AG04450 (cell line): ENCODE measurements around the gene SCP2. TPM values are rescaled to one million over a fixed set of nuclear protein-coding genes. Genes with fewer than 3 reads are reported as not detected.

Experiments
- CTCF ChIA-PET: fragments of 300-600, 350-600 bp; formaldehyde crosslinking; extraction: SDS; loops from one replicate; lab custom pipeline; 2022; ENCODE audit warnings: antibody characterized with exemption, inconsistent platforms; lab: Charles Lee
- POLR2A ChIA-PET: fragments of 350-600 bp; formaldehyde crosslinking; extraction: SDS; loops from one replicate; lab custom pipeline; 2021; ENCODE audit warnings: antibody characterized with exemption, inconsistent platforms; lab: Yijun Ruan, JAX
- DNase-seq: peaks from one replicate; pipeline ENCODE4 v3.0.0-alpha.2; 2011; ENCODE audit warnings: low read depth, low spot score
- H3K27ac ChIP-seq: one replicate; pipeline ENCODE4 v1.5.1; 2012; ENCODE audit warnings: low read depth, low read length, control low read depth
- H3K27me3 ChIP-seq: one replicate; pipeline ENCODE4 v1.6.0; 2012; ENCODE audit warnings: low read length; ENCODE audit not compliant: control insufficient read depth, insufficient read depth
- H3K4me3 ChIP-seq: 2 replicates; pipeline ENCODE4 v1.5.1; 2011; ENCODE audit warnings: mild to moderate bottlenecking, low read depth, low read length, control low read depth
- H3K9me3 ChIP-seq: 2 replicates; pipeline ENCODE4 v1.5.1; 2012; ENCODE audit warnings: low read length; ENCODE audit not compliant: control insufficient read depth, insufficient read depth
- CTCF ChIP-seq: IDR thresholded peaks from 2 replicates; pipeline ENCODE4 v1.5.1; 2011; ENCODE audit warnings: low read depth, low read length, control low read depth, inconsistent platforms
- polyA plus RNA-seq: library from polyadenylated mRNA; depleted of rRNA; stranded (reverse); fragments of >200 nt; gene quantifications from 2 replicates; pipeline ENCODE4 v1.2.3, GENCODE V29; 2011

The SCP2 gene
- polyA plus RNA-seq, 1 experiment, result 278 TPM

GRCh38 chr1:53087332-53088285 lies 160.5 kb downstream of the SCP2 start:
- Histone ChIP-seq H3K9me3 (no peaks in the 10 kb centered on the region; the same call in 1 of the 2 replicates), H3K27me3 (no peaks in the 10 kb centered on the region), H3K27ac (no peak overlapping the region), H3K4me3 (no peak overlapping the region)
- CTCF ChIA-PET, result no interaction called here
- POLR2A ChIA-PET, result interaction anchor here (0.8 kb wide), 1 partner anchor 44 kb away, joined by 3 read pairs; no protein-coding TSS in a partner anchor
- no peak for TF ChIP-seq CTCF
- no peak for DNase-seq

GRCh38 chr1:53088616-53089300 lies 161.7 kb downstream of the SCP2 start:
- CTCF ChIA-PET, result no interaction called here
- no peaks in the 10 kb centered on the region for H3K27me3 ChIP-seq
- POLR2A ChIA-PET, result interaction anchor here (1.0 kb wide), 1 partner anchor 57 kb away, joined by 3 read pairs; no protein-coding TSS in a partner anchor
- H3K27ac ChIP-seq, result no peak overlapping the region
- H3K9me3 ChIP-seq, result no peaks in the 10 kb centered on the region; the same call in 1 of the 2 replicates
- H3K4me3 ChIP-seq, result no peak overlapping the region
- no peak for TF ChIP-seq CTCF
- DNase-seq, result no peak

GRCh38 chr1:53089478-53090226 lies 162.6 kb downstream of the SCP2 start:
- no peak for DNase-seq
- Histone ChIP-seq H3K9me3 (no peaks in the 10 kb centered on the region; the same call in 1 of the 2 replicates), H3K4me3 (no peak overlapping the region), H3K27ac (no peak overlapping the region), H3K27me3 (no peaks in the 10 kb centered on the region)
- no peak for TF ChIP-seq CTCF
- CTCF ChIA-PET, result no interaction called here
- POLR2A ChIA-PET, result interaction anchor here (1.0 kb wide), 1 partner anchor 57 kb away, joined by 3 read pairs; no protein-coding TSS in a partner anchor

GRCh38 chr1:53090227-53091147 lies 163.4 kb downstream of the SCP2 start:
- TF ChIP-seq CTCF, result no peak
- H3K4me3 ChIP-seq, result no peak overlapping the region
- no peak for DNase-seq
- H3K27me3 ChIP-seq, result no peaks in the 10 kb centered on the region
- H3K9me3 ChIP-seq, result peaks cover under 1% of the 10 kb centered on the region
- H3K27ac ChIP-seq, result no peak overlapping the region
- ChIA-PET CTCF (no interaction called here), POLR2A (interaction anchor here (0.5 kb wide), 1 partner anchor 78 kb away, joined by 3 read pairs; no protein-coding TSS in a partner anchor)
